HepG2 (cell line): ENCODE data around the gene SPAG7.

Source experiments
- CHD2 ChIP-seq: IDR thresholded peaks from 2 replicates; pipeline ENCODE4 v1.6.1; 2011; ENCODE audit warnings: low read depth, low read length, improper control_type of control experiment
- CREM ChIP-seq, 2 experiments: sonication (generic) in 1 of 2; formaldehyde crosslinking in 1 of 2; IDR thresholded peaks; 2 replicates each; pipeline versions ENCODE4 v1.4.0 to v1.6.1; 2016 to 2020; ENCODE audit warnings: antibody characterized with exemption in 1 of 2, mild to moderate bottlenecking in 1 of 2, missing genetic modification reagents in 1 of 2
- ELF4 ChIP-seq: sonication (generic); formaldehyde crosslinking; IDR thresholded peaks from 2 replicates; pipeline ENCODE4 v1.5.0; 2020; ENCODE audit warnings: missing genetic modification reagents, mild to moderate bottlenecking, moderate library complexity, borderline replicate concordance
- HHEX ChIP-seq: IDR thresholded peaks from 2 replicates; pipeline ENCODE4 v1.6.1; 2016; ENCODE audit warnings: control low read depth
- POLR2A ChIP-seq, 2 experiments: IDR thresholded peaks; 2 replicates each; pipeline ENCODE4 v1.6.1; 2011; ENCODE audit warnings: low read depth in 2 of 2, low read length in 2 of 2, mild to moderate bottlenecking in 1 of 2, moderate library complexity in 1 of 2; ENCODE audit not compliant: insufficient read depth in 1 of 2
- POLR2AphosphoS5 ChIP-seq: IDR thresholded peaks from 2 replicates; pipeline ENCODE4 v1.6.1; 2012; ENCODE audit warnings: low read depth, low read length
- ZNF432 ChIP-seq: sonication (generic); formaldehyde crosslinking; IDR thresholded peaks from 2 replicates; pipeline ENCODE4 v1.5.0; 2020; ENCODE audit warnings: missing genetic modification reagents, mild to moderate bottlenecking, borderline replicate concordance
- TF ChIP-seq, protein P1 (sequence below): sonication (generic); formaldehyde crosslinking; IDR thresholded peaks from 2 replicates; pipeline ENCODE4 v1.4.0; 2020; ENCODE audit warnings: mild to moderate bottlenecking, missing genetic modification reagents
- TF ChIP-seq, protein P2 (sequence below): sonication (generic); formaldehyde crosslinking; conservative IDR thresholded peaks from 2 replicates; pipeline ENCODE4 v1.8.0; 2022; ENCODE audit warnings: mild to moderate bottlenecking, moderate library complexity, missing genetic modification reagents
- TF ChIP-seq, protein P3 (sequence below), 2 experiments: sonication (generic) in 1 of 2; formaldehyde crosslinking in 1 of 2; IDR thresholded peaks; 2 replicates each; pipeline versions ENCODE4 v1.5.1 to v1.6.1; 2011 to 2020; ENCODE audit warnings: borderline replicate concordance in 1 of 2, low read depth in 1 of 2, low read length in 1 of 2, mild to moderate bottlenecking in 1 of 2, missing genetic modification reagents in 1 of 2, moderate library complexity in 1 of 2
- TF ChIP-seq, protein P4 (sequence below): sonication (generic); formaldehyde crosslinking; IDR thresholded peaks from 2 replicates; pipeline ENCODE4 v1.8.1; 2023; ENCODE audit warnings: mild to moderate bottlenecking, missing genetic modification reagents
- TF ChIP-seq, protein P5 (sequence below): sonication (generic); formaldehyde crosslinking; IDR thresholded peaks from 2 replicates; pipeline ENCODE4 v1.9.0; 2021; ENCODE audit warnings: missing genetic modification reagents, borderline replicate concordance
- TF ChIP-seq, protein P6 (sequence below): sonication (generic); formaldehyde crosslinking; IDR thresholded peaks from 2 replicates; pipeline ENCODE4 v1.5.1; 2020; ENCODE audit warnings: mild to moderate bottlenecking, missing genetic modification reagents, borderline replicate concordance

DNA sequence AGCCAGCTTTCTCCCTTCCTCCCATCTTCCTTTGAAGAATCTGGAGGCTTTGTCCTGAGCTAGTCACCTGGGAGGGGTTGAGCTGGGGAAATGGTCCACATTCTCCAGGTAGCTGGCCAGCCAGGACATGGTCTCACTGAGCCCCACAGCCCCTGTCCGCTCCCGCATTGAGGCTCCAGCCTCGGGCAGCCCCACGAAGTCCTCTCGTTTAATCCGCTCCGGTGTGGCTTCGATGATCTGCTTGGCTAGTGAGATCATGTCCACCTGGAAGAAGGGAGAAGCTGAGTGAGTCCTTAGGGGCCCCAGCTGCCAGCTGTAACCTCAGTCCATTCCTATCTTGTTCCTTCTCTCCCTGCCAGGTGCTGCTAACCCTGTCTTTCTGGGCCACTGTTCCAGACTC, 2.7 kb upstream of the SPAG7 start:
- TF ChIP-seq, protein P1, sequence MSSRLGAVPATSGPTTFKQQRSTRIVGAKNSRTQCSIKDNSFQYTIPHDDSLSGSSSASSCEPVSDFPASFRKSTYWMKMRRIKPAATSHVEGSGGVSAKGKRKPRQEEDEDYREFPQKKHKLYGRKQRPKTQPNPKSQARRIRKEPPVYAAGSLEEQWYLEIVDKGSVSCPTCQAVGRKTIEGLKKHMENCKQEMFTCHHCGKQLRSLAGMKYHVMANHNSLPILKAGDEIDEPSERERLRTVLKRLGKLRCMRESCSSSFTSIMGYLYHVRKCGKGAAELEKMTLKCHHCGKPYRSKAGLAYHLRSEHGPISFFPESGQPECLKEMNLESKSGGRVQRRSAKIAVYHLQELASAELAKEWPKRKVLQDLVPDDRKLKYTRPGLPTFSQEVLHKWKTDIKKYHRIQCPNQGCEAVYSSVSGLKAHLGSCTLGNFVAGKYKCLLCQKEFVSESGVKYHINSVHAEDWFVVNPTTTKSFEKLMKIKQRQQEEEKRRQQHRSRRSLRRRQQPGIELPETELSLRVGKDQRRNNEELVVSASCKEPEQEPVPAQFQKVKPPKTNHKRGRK (CRISPR knock-in tag) = no peak
- TF ChIP-seq POLR2A (IDR thresholded peaks at IDR 0.05; ENCODE audit: insufficient read depth in 1 of 2, low read depth in 2 of 2, low read length in 2 of 2) = 0 out of 4 replicates have a peak, but pooled peaks of 1 of the 2 experiments have one; percentile 35
- TF ChIP-seq, protein P2, sequence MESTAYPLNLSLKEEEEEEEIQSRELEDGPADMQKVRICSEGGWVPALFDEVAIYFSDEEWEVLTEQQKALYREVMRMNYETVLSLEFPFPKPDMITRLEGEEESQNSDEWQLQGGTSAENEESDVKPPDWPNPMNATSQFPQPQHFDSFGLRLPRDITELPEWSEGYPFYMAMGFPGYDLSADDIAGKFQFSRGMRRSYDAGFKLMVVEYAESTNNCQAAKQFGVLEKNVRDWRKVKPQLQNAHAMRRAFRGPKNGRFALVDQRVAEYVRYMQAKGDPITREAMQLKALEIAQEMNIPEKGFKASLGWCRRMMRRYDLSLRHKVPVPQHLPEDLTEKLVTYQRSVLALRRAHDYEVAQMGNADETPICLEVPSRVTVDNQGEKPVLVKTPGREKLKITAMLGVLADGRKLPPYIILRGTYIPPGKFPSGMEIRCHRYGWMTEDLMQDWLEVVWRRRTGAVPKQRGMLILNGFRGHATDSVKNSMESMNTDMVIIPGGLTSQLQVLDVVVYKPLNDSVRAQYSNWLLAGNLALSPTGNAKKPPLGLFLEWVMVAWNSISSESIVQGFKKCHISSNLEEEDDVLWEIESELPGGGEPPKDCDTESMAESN (CRISPR knock-in tag) = no peak
- TF ChIP-seq, protein P3, sequence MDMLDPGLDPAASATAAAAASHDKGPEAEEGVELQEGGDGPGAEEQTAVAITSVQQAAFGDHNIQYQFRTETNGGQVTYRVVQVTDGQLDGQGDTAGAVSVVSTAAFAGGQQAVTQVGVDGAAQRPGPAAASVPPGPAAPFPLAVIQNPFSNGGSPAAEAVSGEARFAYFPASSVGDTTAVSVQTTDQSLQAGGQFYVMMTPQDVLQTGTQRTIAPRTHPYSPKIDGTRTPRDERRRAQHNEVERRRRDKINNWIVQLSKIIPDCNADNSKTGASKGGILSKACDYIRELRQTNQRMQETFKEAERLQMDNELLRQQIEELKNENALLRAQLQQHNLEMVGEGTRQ (IDR thresholded peaks at IDR 0.05; ENCODE audit: low read depth, low read length) = no peak
- TF ChIP-seq, protein P3 (CRISPR knock-in tag; IDR thresholded peaks at IDR 0.05; ENCODE audit: borderline replicate concordance) = no peak
- TF ChIP-seq HHEX (CRISPR knock-in tag) = no peak
- TF ChIP-seq CHD2 = no peak
- TF ChIP-seq, protein P4, sequence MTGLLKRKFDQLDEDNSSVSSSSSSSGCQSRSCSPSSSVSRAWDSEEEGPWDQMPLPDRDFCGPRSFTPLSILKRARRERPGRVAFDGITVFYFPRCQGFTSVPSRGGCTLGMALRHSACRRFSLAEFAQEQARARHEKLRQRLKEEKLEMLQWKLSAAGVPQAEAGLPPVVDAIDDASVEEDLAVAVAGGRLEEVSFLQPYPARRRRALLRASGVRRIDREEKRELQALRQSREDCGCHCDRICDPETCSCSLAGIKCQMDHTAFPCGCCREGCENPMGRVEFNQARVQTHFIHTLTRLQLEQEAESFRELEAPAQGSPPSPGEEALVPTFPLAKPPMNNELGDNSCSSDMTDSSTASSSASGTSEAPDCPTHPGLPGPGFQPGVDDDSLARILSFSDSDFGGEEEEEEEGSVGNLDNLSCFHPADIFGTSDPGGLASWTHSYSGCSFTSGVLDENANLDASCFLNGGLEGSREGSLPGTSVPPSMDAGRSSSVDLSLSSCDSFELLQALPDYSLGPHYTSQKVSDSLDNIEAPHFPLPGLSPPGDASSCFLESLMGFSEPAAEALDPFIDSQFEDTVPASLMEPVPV (CRISPR knock-in tag) = no peak
- TF ChIP-seq ELF4 = no peak
- no peak for TF ChIP-seq POLR2AphosphoS5
- no peak for TF ChIP-seq CREM (IDR thresholded peaks at IDR 0.05)
- TF ChIP-seq CREM (CRISPR knock-in tag; IDR thresholded peaks at IDR 0.05) = no peak
- TF ChIP-seq, protein P5, sequence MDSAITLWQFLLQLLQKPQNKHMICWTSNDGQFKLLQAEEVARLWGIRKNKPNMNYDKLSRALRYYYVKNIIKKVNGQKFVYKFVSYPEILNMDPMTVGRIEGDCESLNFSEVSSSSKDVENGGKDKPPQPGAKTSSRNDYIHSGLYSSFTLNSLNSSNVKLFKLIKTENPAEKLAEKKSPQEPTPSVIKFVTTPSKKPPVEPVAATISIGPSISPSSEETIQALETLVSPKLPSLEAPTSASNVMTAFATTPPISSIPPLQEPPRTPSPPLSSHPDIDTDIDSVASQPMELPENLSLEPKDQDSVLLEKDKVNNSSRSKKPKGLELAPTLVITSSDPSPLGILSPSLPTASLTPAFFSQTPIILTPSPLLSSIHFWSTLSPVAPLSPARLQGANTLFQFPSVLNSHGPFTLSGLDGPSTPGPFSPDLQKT (CRISPR knock-in tag) = no peak
- TF ChIP-seq, protein P6, sequence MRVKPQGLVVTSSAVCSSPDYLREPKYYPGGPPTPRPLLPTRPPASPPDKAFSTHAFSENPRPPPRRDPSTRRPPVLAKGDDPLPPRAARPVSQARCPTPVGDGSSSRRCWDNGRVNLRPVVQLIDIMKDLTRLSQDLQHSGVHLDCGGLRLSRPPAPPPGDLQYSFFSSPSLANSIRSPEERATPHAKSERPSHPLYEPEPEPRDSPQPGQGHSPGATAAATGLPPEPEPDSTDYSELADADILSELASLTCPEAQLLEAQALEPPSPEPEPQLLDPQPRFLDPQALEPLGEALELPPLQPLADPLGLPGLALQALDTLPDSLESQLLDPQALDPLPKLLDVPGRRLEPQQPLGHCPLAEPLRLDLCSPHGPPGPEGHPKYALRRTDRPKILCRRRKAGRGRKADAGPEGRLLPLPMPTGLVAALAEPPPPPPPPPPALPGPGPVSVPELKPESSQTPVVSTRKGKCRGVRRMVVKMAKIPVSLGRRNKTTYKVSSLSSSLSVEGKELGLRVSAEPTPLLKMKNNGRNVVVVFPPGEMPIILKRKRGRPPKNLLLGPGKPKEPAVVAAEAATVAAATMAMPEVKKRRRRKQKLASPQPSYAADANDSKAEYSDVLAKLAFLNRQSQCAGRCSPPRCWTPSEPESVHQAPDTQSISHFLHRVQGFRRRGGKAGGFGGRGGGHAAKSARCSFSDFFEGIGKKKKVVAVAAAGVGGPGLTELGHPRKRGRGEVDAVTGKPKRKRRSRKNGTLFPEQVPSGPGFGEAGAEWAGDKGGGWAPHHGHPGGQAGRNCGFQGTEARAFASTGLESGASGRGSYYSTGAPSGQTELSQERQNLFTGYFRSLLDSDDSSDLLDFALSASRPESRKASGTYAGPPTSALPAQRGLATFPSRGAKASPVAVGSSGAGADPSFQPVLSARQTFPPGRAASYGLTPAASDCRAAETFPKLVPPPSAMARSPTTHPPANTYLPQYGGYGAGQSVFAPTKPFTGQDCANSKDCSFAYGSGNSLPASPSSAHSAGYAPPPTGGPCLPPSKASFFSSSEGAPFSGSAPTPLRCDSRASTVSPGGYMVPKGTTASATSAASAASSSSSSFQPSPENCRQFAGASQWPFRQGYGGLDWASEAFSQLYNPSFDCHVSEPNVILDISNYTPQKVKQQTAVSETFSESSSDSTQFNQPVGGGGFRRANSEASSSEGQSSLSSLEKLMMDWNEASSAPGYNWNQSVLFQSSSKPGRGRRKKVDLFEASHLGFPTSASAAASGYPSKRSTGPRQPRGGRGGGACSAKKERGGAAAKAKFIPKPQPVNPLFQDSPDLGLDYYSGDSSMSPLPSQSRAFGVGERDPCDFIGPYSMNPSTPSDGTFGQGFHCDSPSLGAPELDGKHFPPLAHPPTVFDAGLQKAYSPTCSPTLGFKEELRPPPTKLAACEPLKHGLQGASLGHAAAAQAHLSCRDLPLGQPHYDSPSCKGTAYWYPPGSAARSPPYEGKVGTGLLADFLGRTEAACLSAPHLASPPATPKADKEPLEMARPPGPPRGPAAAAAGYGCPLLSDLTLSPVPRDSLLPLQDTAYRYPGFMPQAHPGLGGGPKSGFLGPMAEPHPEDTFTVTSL (CRISPR knock-in tag) = no peak
- TF ChIP-seq ZNF432 (CRISPR knock-in tag) = no peak
